ENCODE results near the gene GMPPB. TPM values are rescaled to one million over a fixed set of nuclear protein-coding genes. Genes with fewer than 3 reads are reported as not detected.
"Not testable (repeated sequence)": the region's sequence is repeated elsewhere in the genome, so short reads cannot be mapped to it uniquely, and the experiment has no call there.

Gene GMPPB
- polyA plus RNA-seq (ENCODE audit: insufficient read length in 4 of 4): 10 to 100 TPM; 12.8 to 17.0 (median 14.0) TPM

DNA sequence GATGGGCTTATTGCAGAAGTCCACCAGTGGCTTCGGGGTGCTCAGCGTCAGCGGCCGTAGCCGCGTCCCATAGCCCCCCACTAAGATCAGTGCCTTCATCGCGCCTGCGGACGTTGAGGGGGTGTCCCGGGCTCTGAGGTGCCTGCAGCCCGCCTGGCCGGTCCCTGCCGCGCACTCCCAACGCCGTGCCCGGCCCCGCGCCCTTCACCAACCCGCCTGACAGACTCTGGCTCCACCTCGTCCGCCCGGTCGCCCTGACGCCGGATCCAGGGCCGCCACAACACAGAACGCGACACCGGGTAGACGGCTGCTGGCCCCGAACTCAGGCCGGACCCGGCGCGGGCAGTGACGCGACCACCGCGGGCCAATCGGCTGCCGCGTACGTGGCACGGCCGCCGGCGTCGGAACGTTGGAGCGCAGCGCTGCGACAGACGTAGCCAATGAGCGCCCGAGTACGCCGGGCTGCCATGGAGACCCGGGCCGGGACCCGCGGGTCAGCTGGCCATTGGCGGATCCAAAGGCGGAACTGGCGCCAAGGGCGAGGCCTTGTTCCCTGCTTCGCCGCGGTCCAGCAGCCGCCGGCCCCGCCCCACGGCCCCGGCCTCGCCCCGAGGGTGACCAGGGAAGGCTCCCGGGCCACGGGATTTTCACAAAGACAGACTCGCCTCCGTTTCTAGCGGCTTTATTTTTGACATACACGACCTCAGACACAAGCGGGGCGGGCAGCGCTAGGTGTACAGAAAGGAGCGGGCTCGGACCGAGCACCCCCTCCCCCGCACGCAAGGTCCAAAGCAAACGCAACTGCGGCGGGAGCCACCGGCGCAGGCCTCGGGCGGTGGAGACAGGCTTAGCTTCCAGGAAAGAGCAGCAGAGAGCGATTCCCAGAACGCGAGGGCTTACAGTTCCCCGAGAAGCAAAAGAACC is at the start of gene GMPPB:
GMPPB (minus strand) TSS at position 324 of the 924 bp plus-strand sequence; CDS start at position 99, 225 bp downstream.
- DNase-seq (ENCODE audit: low read depth in 4 of 4, low spot score in 3 of 4): peak; percentile 90 to 91 (median 90)

DNA sequence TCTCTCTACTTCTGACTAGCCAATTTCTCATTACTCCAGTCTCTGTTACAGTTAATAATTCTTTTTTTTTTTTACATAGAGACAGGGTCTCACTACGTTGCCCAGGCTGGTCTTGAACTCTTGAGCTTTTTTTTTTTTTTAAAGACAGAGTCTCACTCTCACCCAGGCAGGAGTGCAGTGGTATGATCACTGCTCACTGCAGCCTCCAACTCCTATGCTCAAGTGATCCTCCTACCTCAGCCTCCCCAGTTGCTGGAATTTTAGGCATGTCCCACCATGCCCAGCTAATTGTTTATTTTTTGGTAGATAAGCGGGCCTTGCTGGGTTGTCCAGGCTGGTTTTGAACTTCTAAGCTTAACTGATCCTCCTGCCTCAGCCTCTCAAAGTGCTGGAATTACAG is 49.0 kb upstream of the GMPPB start:
- no peak for DNase-seq (ENCODE audit: low read depth in 4 of 4, low spot score in 3 of 4)

DNA sequence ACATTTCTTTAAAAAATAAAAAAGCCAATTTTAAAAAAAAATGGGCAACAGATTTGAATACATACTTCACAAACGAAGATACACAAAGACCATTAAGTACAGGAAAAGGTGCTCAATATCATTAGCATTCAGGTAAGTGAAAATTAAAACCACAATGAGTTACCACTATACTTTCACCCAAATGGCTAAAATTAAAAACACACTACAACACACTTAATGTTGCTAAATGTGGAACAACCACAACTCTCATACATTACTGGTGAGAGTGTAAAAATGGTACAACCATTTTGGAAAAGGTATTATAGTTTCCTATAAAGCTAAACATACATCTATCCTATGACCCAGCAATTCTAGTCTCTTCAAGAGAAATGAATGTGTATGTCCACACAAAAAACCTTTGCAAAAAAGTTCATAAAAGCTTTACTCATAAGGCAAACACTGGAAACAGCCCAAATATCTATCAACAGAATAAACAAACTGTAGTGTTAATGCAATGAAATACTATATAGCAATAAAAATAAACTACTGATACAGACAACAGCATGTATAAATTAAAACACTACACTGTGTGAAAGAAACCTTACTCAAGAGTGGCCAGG is 47.7 kb upstream of the GMPPB start:
- no peak for DNase-seq (ENCODE audit: low read depth in 4 of 4, low spot score in 3 of 4)

DNA sequence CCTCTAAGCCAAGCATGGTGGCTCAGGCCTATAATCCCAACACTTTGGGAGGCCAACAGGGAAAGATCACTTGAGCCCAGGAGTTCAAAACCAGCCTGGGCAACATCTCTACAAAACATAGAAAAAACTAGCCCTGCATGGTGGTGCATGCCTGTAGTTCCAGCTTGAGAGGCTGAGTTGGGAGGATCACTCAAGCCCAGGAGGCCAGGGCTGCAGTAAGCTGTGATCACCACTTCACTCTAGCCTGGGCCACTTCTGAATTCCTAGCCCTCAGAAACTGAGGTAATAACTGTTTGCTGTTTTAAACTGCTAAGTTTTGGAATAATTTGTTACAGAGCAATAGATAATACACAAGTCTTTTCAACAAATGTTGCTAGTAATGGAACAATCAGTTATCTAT is 46.2 kb upstream of the GMPPB start:
- no peak for DNase-seq (ENCODE audit: low read depth in 4 of 4, low spot score in 3 of 4)

DNA sequence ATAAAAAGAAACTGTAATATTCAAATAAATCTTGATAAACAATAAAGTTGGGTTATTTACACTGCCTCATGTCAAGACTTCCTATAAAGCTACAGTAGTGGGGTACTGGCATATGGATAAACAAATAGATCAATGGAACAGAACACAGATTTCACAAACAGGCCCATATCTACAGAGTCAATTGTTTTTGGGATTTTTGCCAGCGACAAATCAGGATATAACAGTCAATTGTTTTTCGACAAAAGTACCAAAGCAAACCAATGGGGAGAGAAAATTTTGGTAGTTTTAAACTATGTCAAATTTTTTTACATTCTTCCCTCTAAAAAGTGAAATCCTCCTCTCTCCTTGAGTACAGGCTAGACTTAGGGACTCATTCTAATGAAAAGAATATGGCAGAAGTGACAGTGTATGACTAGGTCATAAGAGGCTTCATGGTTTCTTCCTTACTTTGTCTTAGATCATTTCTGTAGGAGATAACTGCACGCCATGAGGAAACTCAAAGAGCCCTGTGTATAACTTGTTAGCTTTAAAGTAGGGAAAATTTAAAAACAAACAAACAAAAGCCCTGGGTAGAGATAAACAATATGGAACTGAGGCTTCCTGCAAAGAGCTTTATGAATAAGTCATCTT is 45.6 kb upstream of the GMPPB start:
- no peak for DNase-seq (ENCODE audit: low read depth in 4 of 4, low spot score in 3 of 4)

DNA sequence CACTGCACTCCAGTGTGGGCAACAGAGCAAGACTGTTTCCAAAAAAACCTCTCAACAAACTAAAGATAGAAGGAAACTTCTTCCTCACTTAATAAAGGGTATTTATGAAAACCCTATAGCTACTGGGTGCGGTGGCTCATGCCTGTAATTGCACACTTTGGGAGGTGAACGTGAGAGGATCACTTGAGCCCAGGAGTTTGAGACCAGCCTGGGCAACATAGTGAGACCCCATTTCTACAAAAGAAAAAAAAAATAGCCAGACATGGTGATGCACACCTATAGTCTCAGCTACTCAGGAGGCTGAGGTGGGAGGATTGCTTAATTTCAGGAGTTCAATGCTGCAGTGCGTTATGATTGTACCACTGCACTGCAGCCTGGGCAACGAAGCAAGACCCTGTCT is 40.2 kb upstream of the GMPPB start:
- DNase-seq (ENCODE audit: low read depth in 4 of 4, low spot score in 3 of 4): no peak

DNA sequence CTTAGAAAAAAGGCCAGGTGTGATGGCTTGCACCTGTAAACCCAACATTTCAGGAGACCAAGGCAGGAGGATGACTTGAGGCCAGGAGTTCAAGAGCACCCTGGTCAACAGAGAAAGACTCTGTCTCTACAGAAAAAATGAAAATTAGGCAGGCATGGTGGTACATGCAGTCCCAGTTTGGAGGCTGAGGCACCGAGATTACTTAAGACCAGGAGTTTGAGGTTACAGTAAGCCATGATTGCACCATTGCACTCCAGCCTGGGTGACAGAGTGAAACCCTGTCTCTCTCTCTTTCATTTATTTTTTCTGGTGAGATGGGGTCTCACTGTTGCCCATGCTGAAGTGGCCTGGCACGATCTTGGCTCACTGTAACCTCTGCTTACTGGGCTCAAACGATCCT is 37.9 kb upstream of the GMPPB start:
- no peak for DNase-seq (ENCODE audit: low read depth in 4 of 4, low spot score in 3 of 4)

DNA sequence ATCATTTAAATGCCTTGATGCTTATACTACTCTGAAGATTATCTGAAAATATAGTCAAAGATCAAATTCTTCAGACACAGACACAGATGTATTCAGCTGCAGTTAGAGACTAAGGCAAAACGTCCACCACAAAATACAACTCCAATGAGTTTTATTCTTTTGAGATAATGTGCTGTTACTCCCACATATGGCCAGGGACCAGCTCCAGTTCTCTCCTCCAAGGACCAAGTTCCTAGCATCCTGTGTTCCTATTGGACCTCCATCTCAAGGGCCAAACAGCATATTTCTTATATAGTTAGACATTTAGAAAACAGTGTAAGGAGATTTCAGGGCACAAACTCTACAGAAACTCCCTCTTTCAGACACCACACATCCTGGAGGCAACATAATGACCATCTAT is 35.5 kb upstream of the GMPPB start:
- DNase-seq (ENCODE audit: low read depth in 4 of 4, low spot score in 3 of 4): peak in 1 of 4 donors; percentile 3

DNA sequence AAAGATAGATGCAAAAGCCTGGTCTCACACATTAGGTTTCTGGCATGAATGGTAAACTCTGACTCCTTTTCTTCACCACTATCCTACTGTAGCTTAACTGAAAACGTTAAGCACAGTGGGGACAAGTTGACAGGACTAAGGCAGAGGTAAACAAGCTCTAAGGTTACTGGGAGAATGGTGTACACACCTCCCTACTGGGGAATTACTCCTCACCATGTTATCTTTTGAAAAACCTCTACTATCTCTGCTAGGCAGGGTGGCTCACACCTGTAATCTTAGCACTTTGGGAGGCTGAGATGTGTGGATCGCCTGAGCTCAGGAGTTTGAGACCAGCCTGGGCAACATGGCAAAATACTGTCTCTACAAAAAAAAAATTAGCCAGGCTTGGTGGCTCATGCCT is 33.4 kb upstream of the GMPPB start:
- DNase-seq (ENCODE audit: low read depth in 4 of 4, low spot score in 3 of 4): no peak

DNA sequence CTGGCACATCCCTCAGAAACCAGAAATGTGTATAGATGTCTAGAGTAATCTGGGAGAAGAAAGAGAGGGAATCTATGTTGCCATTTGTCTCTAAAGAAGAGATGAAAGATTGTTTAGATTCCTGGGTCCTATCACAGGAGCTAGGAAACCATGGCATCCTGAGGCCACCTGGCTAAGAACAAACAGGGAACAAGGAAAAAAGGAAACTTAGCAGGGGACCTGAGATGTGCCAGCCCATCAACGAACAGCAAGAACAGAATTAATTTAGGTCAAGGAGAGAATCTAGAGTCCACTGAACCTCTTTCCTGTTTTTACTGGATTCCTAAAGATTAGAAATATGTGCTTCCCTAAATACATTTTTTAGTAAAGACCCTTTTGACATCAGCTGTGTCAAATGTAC is 32.3 kb upstream of the GMPPB start:
- no peak for DNase-seq (ENCODE audit: low read depth in 4 of 4, low spot score in 3 of 4)

DNA sequence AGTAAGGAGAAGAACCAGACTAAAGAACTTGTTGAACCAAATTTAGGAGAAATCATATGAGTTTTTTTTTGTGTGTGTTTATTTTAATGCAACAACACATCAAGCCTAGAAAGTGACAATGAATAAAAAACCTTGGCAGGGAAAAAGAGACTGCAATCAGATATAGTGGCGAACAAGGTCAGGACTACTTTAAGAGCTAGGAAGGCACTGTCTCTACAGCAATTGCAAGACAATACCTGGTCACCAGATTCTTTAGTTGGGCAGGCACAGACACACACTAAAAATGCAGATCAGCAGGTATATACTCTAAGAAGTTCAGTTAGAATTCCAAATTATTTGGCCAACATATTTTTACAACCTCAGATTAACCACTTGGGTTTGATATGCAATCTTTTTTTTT is 30.8 kb upstream of the GMPPB start:
- DNase-seq (ENCODE audit: low read depth in 4 of 4, low spot score in 3 of 4): no peak

DNA sequence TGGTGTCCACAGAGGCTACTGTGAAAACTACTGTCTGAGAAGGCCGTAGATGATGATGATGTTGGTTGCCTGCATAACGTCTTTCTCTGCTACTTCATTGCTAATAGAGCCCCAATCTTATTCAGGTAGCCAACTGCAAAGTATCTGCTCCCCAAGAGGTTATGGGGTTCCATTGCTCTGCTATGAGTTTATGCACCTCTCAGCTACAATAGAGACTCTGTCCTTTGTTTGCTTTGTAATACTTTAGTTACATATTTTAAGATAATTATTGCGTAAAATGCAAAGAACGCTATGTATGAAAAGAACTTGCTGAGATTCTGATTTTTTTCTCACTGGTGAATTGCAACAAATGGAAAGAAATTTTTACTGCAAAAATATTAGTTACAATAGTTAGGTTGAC is 27.8 kb upstream of the GMPPB start:
- DNase-seq (ENCODE audit: low read depth in 4 of 4, low spot score in 3 of 4): no peak

DNA sequence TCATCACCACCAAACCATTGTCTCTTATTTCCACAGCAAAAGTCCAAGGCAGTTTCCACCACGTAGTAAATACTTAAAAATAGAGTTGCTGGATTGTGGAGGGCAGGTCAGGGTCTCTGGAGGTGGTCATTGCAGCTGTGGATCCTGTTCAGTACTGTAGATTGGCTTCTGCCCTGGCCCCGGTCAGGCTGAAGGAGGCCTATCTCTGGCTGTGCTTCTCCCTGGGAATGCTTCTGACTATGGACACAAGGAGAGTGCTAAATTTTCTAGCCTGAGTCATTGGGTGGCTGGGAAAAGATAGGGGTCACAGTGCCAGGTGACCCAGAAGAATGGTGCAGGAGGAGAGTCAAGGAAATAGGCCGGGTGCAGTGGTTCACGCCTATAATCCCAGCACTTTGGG is 26.3 kb upstream of the GMPPB start:
- no peak for DNase-seq (ENCODE audit: low read depth in 4 of 4, low spot score in 3 of 4)

DNA sequence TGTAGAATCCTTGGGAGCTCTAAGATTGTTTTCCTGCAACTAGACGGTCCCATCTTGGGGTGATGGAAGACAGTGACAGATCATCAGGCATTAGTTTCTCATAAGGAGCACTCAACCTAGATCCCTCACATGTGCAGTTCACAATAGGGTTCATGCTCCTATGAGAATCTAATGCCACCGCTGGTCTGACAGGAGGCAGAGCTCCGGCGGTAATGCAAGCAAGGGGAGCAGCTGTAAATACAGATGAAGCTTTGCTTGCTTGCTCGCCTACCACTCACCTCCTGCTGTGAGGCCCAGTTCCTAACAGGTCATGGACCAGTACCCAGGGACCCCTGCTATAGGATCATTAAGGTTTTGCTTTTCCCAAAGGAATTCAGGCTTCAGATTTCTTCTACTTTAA is 25.1 kb upstream of the GMPPB start:
- DNase-seq (ENCODE audit: low read depth in 4 of 4, low spot score in 3 of 4): not testable (repeated sequence)

DNA sequence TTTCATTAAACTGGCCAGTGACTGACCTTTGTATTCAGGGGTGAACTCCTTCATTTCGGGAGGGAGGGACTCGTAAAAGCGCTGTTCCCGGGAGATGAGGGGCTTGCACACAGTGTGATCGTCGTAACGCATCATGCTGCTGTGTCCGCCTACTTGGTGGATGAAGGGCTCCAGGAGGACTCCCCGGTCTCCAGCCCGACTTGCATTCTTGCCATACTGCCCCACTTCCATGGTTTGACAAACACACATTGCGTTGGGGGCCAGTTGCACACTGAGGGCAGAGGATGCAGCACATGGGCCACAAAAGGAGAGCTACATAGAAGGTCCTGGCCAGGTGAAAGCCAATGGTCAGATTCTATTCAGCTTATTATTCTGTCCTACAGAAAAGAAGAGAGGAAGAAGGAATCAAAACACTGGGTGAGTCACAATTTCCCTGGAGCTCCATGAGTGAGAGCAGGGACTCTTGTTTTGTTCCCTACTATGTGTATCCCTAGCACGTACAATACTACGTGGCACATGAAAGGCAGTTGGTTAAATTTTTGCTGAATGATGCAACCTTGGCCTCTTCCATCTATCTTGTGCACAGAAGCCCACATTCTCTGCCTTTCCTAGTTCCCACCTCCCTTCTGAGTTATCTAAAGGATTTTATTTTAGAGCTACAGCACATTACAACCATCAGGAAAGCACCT is 24.2 kb upstream of the GMPPB start:
- no peak for DNase-seq (ENCODE audit: low read depth in 4 of 4, low spot score in 3 of 4)

DNA sequence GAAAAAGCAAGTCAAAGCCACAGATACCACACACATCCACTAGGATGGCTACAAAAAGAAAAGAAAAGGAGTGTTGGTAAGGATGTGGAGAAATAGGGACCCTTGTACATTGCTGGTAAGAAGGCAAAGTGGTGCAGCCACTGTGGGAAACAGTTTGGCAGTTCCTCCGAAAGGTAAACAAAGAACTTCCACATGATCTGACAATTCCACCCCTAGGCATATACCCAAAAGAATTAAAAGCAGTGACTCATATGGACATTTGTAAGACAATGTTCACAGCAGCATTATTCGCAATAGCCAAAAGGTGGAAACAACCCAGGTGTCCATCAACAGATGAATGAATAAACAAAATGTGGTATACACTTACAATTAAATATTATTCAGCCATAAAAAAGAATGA is 22.2 kb upstream of the GMPPB start:
- DNase-seq (ENCODE audit: low read depth in 4 of 4, low spot score in 3 of 4): no peak

DNA sequence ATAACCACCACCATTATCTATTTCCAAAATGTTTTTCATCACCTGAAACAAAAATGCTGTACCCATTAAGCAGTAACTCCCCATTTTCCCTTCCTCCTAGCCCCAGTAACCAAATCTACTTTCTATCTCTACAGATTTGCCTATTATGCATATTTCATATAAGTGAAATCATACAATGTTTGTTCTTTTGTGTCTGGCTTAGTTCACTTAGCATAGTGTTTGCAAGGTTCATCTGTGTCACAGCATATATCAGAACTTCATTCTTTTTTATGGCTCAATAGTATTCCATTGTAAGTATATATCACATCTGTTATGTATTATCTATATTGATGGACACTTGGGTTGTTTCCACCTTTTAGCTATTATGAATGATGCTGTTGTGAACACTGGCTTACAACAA is 16.7 kb upstream of the GMPPB start:
- no peak for DNase-seq (ENCODE audit: low read depth in 4 of 4, low spot score in 3 of 4)

DNA sequence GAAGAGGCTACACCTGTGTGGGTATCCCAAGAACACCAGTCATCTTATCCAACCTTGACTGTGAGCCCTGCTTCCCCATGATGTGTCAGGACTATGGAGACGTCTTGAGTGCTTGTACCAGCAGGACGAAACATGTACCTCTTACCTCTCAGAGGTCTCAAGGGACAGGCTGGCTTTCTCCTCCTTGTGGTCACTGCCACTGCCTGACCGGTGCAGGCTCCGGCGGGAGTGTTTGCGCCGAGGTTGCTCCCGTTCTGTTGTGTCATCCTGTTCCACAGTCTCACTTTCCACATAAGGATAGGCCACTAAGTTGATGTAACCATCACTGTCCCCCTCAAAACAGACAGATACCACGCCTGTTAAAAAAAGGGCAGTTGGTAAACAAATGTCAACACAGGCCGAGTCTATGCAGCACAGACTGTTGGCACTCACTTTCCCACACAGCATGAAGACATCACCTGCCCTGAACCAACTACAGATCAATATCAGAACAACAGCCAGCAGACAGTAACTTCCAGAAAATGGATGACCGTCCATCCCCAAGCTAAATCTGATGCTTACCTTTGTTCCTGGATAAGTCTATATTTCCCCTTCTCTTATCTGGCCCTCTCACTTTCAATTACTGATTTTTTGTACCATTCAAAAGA is 14.4 kb upstream of the GMPPB start:
- DNase-seq (ENCODE audit: low read depth in 4 of 4, low spot score in 3 of 4): no peak

DNA sequence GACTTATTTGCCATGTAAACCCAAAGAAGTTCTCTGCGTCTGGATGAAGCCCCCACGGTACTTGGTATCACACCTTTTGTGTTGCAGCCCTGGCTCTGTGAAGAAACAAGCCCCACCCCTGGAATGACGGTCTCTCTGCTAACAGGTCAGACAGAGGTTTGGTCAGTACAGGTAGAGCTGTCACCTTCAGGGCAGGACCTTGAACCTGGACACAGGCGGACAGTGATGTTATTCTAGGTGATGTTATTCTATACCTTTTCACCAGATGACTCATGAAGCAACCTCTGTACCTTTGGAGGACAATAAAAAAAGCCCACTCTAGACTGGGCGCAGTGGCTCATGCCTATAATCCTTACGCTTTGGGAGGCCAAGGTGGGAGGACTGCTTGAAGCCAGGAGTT is 11.0 kb upstream of the GMPPB start:
- no peak for DNase-seq (ENCODE audit: low read depth in 4 of 4, low spot score in 3 of 4)

DNA sequence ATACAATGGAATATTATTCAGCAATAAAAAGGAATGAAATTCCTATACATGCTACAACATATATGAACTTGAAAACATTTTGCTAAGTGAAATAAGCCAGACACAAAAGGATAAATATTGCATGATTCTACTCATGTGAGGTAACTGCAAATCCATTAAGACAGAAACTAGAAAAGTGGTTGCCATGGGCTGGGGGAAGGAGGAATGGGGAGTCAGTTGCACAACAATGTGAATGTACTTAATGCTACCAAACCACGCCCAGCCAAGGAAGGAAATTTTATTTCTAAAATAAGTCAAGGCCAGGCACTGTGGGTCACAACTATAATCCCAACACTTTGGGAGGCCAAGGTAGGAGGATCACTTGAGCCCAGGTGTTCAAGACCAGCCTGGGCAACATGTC is 9.8 kb upstream of the GMPPB start:
- DNase-seq (ENCODE audit: low read depth in 4 of 4, low spot score in 3 of 4): no peak

DNA sequence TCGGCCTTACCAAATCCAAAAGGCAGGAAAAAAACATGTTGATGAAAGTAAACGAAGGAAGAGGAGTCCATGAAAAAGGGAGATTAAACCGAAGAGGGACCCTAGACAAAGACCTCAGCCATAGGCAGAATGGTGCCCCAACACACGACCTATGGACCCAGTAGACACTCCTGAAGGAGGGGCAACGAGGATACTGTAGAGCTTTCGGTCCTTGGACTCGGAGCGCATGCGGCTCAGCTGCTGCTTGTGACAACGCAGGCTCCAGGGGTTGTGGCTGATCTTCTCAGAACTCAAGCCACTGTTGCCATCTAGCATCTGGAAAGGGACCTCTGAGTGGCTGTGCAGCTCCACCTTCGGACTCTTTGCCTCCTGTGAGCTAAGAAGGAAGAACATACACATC is 8.8 kb upstream of the GMPPB start:
- no peak for DNase-seq (ENCODE audit: low read depth in 4 of 4, low spot score in 3 of 4)
